IMR-90 (cell line): ENCODE measurements around the gene SNED1. TPM values are rescaled to one million over a fixed set of nuclear protein-coding genes. Genes with fewer than 3 reads are reported as not detected.

Experiments used
- ELK1 ChIP-seq: fragments of 150-350 bp; IDR thresholded peaks from 2 replicates; pipeline ENCODE4 v1.6.1; 2016; ENCODE audit warnings: low read depth, mild to moderate bottlenecking, low read length, moderate library complexity, borderline replicate concordance
- polyA plus RNA-seq, 3 experiments: library from polyadenylated mRNA; depleted of rRNA; stranded (reverse); fragments of >200 nt; gene quantifications; 2 replicates each; pipeline ENCODE4 v1.2.3, GENCODE V29; 2012; ENCODE audit warnings: low replicate concordance in 1 of 3
- total RNA-seq: library from RNA; depleted of rRNA; stranded (reverse); fragments of >200 nt; gene quantifications from 2 replicates; pipeline ENCODE4 v1.2.3, GENCODE V29; 2012

SNED1 gene
- total and polyA plus RNA-seq, 2 of the 4 experiments (the other 2 are of a cell fraction) = 1.1 to 3.4 TPM

GRCh38 chr2:240954436-240955305 is 43.7 kb upstream of the SNED1 start (continued):
- no peak for TF ChIP-seq ELK1
